HCT116 (cell line): ENCODE data around the gene RNF25.

Source experiments
- CTCF ChIP-seq, 3 experiments: fragments of 200-600 bp in 1 of 3; sonication (generic) in 1 of 3; IDR thresholded peaks in 2 of 3; conservative IDR thresholded peaks in 1 of 3; 2 replicates each; pipeline ENCODE4 v1.5.1; 2012 to 2017; ENCODE audit warnings: low read depth in 2 of 3, low read length in 2 of 3, antibody characterized with exemption in 1 of 3, borderline replicate concordance in 1 of 3, control low read depth in 1 of 3, mild to moderate bottlenecking in 1 of 3, mixed read lengths in 1 of 3, mixed run types in 1 of 3, moderate library complexity in 1 of 3; ENCODE audit not compliant: insufficient read depth in 1 of 3
- EGR1 ChIP-seq: IDR thresholded peaks from 2 replicates; pipeline ENCODE4 v1.6.1; 2012; ENCODE audit warnings: low read depth
- EZH2 ChIP-seq: fragments of 200-600 bp; sonication (generic); IDR thresholded peaks from 2 replicates; pipeline ENCODE4 v1.6.1; 2017; ENCODE audit warnings: antibody characterized with exemption, mixed run types
- FOSL1 ChIP-seq: IDR thresholded peaks from 2 replicates; pipeline ENCODE4 v1.6.1; 2012; ENCODE audit warnings: low read depth
- POLR2AphosphoS5 ChIP-seq: IDR thresholded peaks from 2 replicates; pipeline ENCODE4 v1.6.1; 2011; ENCODE audit warnings: mild to moderate bottlenecking, low read depth, low read length, moderate library complexity
- REST ChIP-seq: IDR thresholded peaks from 2 replicates; pipeline ENCODE4 v1.6.1; 2012; ENCODE audit warnings: low read depth
- YY1 ChIP-seq: IDR thresholded peaks from 2 replicates; pipeline ENCODE4 v1.6.1; 2011; ENCODE audit warnings: low read length, low read depth, moderate library complexity, mild to moderate bottlenecking; ENCODE audit not compliant: insufficient replicate concordance; ENCODE audit errors: extremely low read depth
- ZNF274 ChIP-seq: fragments of 200-500 bp; sonication (Bioruptor generic); IDR thresholded peaks from 2 replicates; pipeline ENCODE4 v1.6.1; 2014; ENCODE audit warnings: mild to moderate bottlenecking, low read depth, low read length, inconsistent platforms

- TF ChIP-seq REST (no peak), FOSL1 (no peak), POLR2AphosphoS5 (no peak), YY1 (no peak), CTCF (IDR thresholded peaks at IDR 0.05 in 2 of 3, conservative IDR thresholded peaks at IDR 0.05 in 1 of 3; ENCODE audit: borderline replicate concordance in 1 of 3, insufficient read depth in 1 of 3, low read depth in 2 of 3, low read length in 2 of 3) (no peak), EGR1 (no peak), EZH2 (no peak), ZNF274 (no peak)
Observed at GRCh38 chr2:218642121-218642656, 29.6 kb downstream of the RNF25 start.
